NCI-H774 (cell line): ENCODE measurements around the gene ALOX12.
"Not testable (repeated sequence)": the region's sequence is repeated elsewhere in the genome, so short reads cannot be mapped to it uniquely, and the experiment has no call there.

Experiments used
- DNase-seq: peaks from one replicate; lab custom pipeline; 2025; lab: John Stamatoyannopoulos, UW

The ALOX12 gene

GRCh38 chr17:7046127-7046724, 50.4 kb downstream of the ALOX12 start:
- no peak for DNase-seq

DNA sequence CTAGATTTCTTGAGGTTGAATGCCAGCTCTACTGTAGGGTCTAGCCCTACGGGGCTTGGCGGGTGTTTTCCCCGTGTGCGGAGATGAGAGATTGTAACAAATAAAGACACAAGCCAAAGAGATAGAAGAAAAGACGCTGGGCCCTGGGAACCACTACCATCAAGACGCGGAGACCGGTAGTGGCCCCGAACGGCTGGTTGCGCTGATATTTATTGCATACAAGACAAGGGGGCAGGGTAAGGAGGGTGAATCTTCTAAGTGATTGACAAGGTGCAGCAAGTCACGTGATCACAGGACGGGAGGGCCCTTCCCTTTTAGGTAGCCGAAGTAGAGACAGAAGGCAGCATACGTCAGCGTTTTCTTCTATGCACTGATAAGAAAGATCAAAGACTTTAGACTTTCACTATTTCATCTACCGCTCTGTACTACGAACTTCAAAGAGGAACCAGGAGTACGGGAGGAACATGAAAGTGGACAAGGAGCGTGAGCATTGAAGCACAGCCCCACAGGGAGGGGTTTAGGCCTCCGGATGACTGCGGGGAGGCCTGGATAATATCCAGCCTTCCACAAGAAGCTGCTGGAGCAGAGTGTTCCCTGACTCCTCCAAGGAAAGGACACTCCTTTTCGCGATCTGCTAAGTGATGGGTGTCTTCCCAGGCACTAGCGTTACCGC, 51.0 kb downstream of the ALOX12 start:
- DNase-seq, result not testable (repeated sequence)

- DNase-seq, result no peak
Measured at GRCh38 chr17:7047566-7047965, 51.7 kb downstream of the ALOX12 start.

- DNase-seq, result no peak
Measured at GRCh38 chr17:7048968-7049367, 53.1 kb downstream of the ALOX12 start.

DNA sequence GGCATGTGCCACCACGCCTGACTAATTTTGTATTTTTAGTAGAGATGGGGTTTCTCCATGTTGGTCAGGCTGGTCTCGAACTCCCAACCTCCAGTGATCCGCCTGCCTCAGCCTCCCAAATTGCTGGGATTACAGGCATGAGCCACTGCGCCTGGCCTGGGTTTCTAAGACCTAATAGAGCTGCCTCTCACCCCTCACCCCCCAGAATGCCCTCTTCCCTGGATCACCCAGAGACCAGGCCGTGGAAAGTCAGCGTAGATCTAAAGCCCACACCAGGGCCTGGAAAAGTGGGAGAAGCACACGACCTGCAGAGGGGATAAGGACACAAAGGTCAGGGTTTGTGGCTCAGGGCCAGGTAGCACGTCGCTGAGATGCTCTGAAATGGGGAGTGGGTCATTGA, 54.7 kb downstream of the ALOX12 start:
- not testable (repeated sequence) for DNase-seq

- no peak for DNase-seq
Measured at GRCh38 chr17:7056386-7056785, 60.5 kb downstream of the ALOX12 start.

GRCh38 chr17:7058831-7059447, 63.1 kb downstream of the ALOX12 start:
- DNase-seq, result no peak
